ENCODE results near the gene TIMM21. TPM values are rescaled to one million over a fixed set of nuclear protein-coding genes. Genes with fewer than 3 reads are reported as not detected.

Gene TIMM21
- total and polyA plus RNA-seq, 9 of the 15 experiments (the other 6 are each of a cell fraction or from before 2014, with no cell fraction given): 54.7 to 229 (median 83.3) TPM

GRCh38 chr18:74139888-74140287, 8.4 kb upstream of the TIMM21 start (continued):
- TF ChIP-seq ZBTB5 (IDR thresholded peaks at IDR 0.05) (no peak), NFE2 (IDR thresholded peaks at IDR 0.05; ENCODE audit: low read depth) (peak; percentile 83), C11orf30 (IDR thresholded peaks at IDR 0.05; ENCODE audit: low read depth) (peak; percentile 73), ZNF507 (tag; conservative IDR thresholded peaks at IDR 0.05) (no peak), DPF2 (IDR thresholded peaks at IDR 0.05) (0 out of 2 replicates have a peak, but pooled peaks have one; percentile 37), HSF4 (CRISPR knock-in tag; IDR thresholded peaks at IDR 0.05; ENCODE audit: borderline replicate concordance) (no peak), EHMT2 (IDR thresholded peaks at IDR 0.05) (no peak), ZEB2 (IDR thresholded peaks at IDR 0.05) (no peak), GTF2F1 (IDR thresholded peaks at IDR 0.05; ENCODE audit: low read depth, low read length) (no peak), ZNF445 (CRISPR knock-in tag; IDR thresholded peaks at IDR 0.05; ENCODE audit: low read depth) (no peak), NRF1 (conservative IDR thresholded peaks at IDR 0.05 in 1 of 2, IDR thresholded peaks at IDR 0.05 in 1 of 2) (no peak), RBM39 (optimal IDR thresholded peaks at IDR 0.05; ENCODE audit: low read depth, low read length) (no peak), ZKSCAN8 (CRISPR knock-in tag; IDR thresholded peaks at IDR 0.05) (no peak), CBX3 (IDR thresholded peaks at IDR 0.05; ENCODE audit: borderline replicate concordance in 1 of 2, low read length in 2 of 2) (no peak), ZNF512 (tag; IDR thresholded peaks at IDR 0.05) (no peak), ZNF282 (CRISPR knock-in tag; IDR thresholded peaks at IDR 0.05) (no peak), NBN (IDR thresholded peaks at IDR 0.05; ENCODE audit: low read depth) (no peak), PBX2 (CRISPR knock-in tag; IDR thresholded peaks at IDR 0.05; ENCODE audit: low read depth) (no peak), PBX2 (tag; conservative IDR thresholded peaks at IDR 0.05; ENCODE audit: low read depth) (peak; percentile 80), ZNF384 (IDR thresholded peaks at IDR 0.05; ENCODE audit: low read depth, low read length) (no peak), SLC30A9 (CRISPR knock-in tag; IDR thresholded peaks at IDR 0.05) (no peak), JUND (IDR thresholded peaks at IDR 0.05; ENCODE audit: borderline replicate concordance, low read depth, low read length) (peak; percentile 75; the same call in 1 of the 2 replicates), JUND (tag; IDR thresholded peaks at IDR 0.05; ENCODE audit: borderline replicate concordance, low read depth, low read length) (peak; percentile 71), ZNF77 (CRISPR knock-in tag; IDR thresholded peaks at IDR 0.05) (no peak), ZNF75A (CRISPR knock-in tag; IDR thresholded peaks at IDR 0.05) (no peak), GABPB1 (CRISPR knock-in tag; IDR thresholded peaks at IDR 0.05) (no peak), TCF3 (CRISPR knock-in tag; IDR thresholded peaks at IDR 0.05) (no peak), MXI1 (IDR thresholded peaks at IDR 0.05; ENCODE audit: low read depth, low read length) (no peak)

Measured in K562 (cell line).